Keratinocyte (primary cell): ENCODE measurements around the gene ATP5F1D. TPM values are rescaled to one million over a fixed set of nuclear protein-coding genes. Genes with fewer than 3 reads are reported as not detected.

ENCODE experiments used
- DNase-seq: peaks from one replicate; pipeline ENCODE4 v3.0.0-alpha.2; 2011; ENCODE audit warnings: low read depth, missing footprints, low spot score
- FAIRE-seq: peaks from 2 replicates; lab custom pipeline; 2011; peaks lifted over from hg19 to GRCh38; lab: Jason Lieb, UNC
- H2AFZ ChIP-seq: 2 replicates; pipeline ENCODE4 v1.6.0; 2012; ENCODE audit warnings: low read length, control low read depth, inconsistent platforms; ENCODE audit not compliant: control insufficient read depth
- H3K27ac ChIP-seq: 2 replicates; pipeline ENCODE4 v1.5.1; 2011; ENCODE audit warnings: low read length; ENCODE audit not compliant: control insufficient read depth, insufficient read depth
- H3K27me3 ChIP-seq: 3 replicates; pipeline ENCODE4 v1.6.0; 2011; ENCODE audit warnings: low read length; ENCODE audit not compliant: control insufficient read depth, insufficient read depth; ENCODE audit errors: extremely low read depth
- H3K36me3 ChIP-seq, 2 experiments: 2 replicates in 1 of 2; 3 replicates in 1 of 2; pipeline ENCODE4 v1.5.1; 2011; ENCODE audit warnings: low read length in 2 of 2, mild to moderate bottlenecking in 1 of 2; ENCODE audit not compliant: control insufficient read depth in 2 of 2, insufficient read depth in 2 of 2; ENCODE audit errors: extremely low read depth in 1 of 2
- H3K4me1 ChIP-seq: 3 replicates; pipeline ENCODE4 v1.5.1; 2011; ENCODE audit warnings: low read length; ENCODE audit not compliant: control insufficient read depth, insufficient read depth; ENCODE audit errors: extremely low read depth
- H3K4me2 ChIP-seq: 3 replicates; pipeline ENCODE4 v1.6.0; 2011; ENCODE audit warnings: low read depth, low read length; ENCODE audit not compliant: control insufficient read depth, insufficient read depth; ENCODE audit errors: extremely low read depth
- H3K4me3 ChIP-seq, 3 experiments: fragments of 200-600 bp in 1 of 3; sonication (generic) in 1 of 3; 2 replicates in 2 of 3; 3 replicates in 1 of 3; pipeline ENCODE4 v1.5.1; 2011 to 2016; ENCODE audit warnings: low read length in 3 of 3, mild to moderate bottlenecking in 3 of 3, control low read depth in 2 of 3, inconsistent platforms in 1 of 3, low read depth in 1 of 3, mixed read lengths in 1 of 3, mixed run types in 1 of 3, moderate library complexity in 1 of 3; ENCODE audit not compliant: control insufficient read depth in 2 of 3, insufficient read depth in 2 of 3; ENCODE audit errors: extremely low read depth in 1 of 3
- H3K79me2 ChIP-seq: 2 replicates; pipeline ENCODE4 v1.6.0; 2012; ENCODE audit warnings: low read length; ENCODE audit not compliant: control insufficient read depth, insufficient read depth
- H3K9ac ChIP-seq: 3 replicates; pipeline ENCODE4 v1.6.0; 2011; ENCODE audit warnings: low read length; ENCODE audit not compliant: control insufficient read depth, insufficient read depth; ENCODE audit errors: extremely low read depth
- H3K9me1 ChIP-seq: 3 replicates; pipeline ENCODE4 v1.6.0; 2011; ENCODE audit warnings: low read length; ENCODE audit not compliant: control insufficient read depth, insufficient read depth; ENCODE audit errors: extremely low read depth
- H3K9me3 ChIP-seq: 2 replicates; pipeline ENCODE4 v1.5.1; 2012; ENCODE audit warnings: low read depth, low read length; ENCODE audit not compliant: control insufficient read depth
- H4K20me1 ChIP-seq: 3 replicates; pipeline ENCODE4 v1.6.0; 2011; ENCODE audit warnings: low read length; ENCODE audit not compliant: control insufficient read depth, insufficient read depth; ENCODE audit errors: extremely low read depth
- CTCF ChIP-seq, 3 experiments: IDR thresholded peaks in 1 of 3; conservative IDR thresholded peaks in 1 of 3; optimal IDR thresholded peaks in 1 of 3; 2 replicates in 2 of 3; 3 replicates in 1 of 3; pipeline versions ENCODE3 to v1.5.1; 2011; ENCODE audit warnings: low read length in 3 of 3, mild to moderate bottlenecking in 3 of 3, moderate library complexity in 2 of 3, control low read depth in 1 of 3, inconsistent platforms in 1 of 3; ENCODE audit not compliant: insufficient read depth in 2 of 3; ENCODE audit errors: extremely low read depth in 1 of 3
- EZH2 ChIP-seq: IDR thresholded peaks from one replicate; pipeline ENCODE4 v1.6.1; 2012; ENCODE audit warnings: inconsistent platforms, mild to moderate bottlenecking, low read length, moderate library complexity
- dilution Hi-C: fragments of 300-500 bp; cut with MboI; formaldehyde crosslinking; loops from one replicate; pipeline ENCODE4 v1.7.0; 2020; ENCODE audit warnings: low sequenced_read_pairs; ENCODE audit not compliant: extremely low pct_ligation_motif_present
- polyA plus RNA-seq, 5 experiments: library from polyadenylated mRNA; depleted of rRNA in 3 of 5; stranded (reverse) in 3 of 5; stranded (forward) in 1 of 5; unstranded in 1 of 5; fragments of >200 nt; gene quantifications; 1 replicate in 1 of 5; 2 replicates in 3 of 5; 3 replicates in 1 of 5; pipeline versions ENCODE4 v1.2.1 to v1.2.3, GENCODE V29; 2011 to 2012; ENCODE audit warnings: missing spikeins in 2 of 5, low read depth in 1 of 5, low replicate concordance in 1 of 5

Gene ATP5F1D
- polyA plus RNA-seq, 1 donor (not counting 4 experiments of a cell fraction or from before 2014, with no cell fraction given) = 51.3 TPM

- dilution Hi-C loops = no loop called here
- Histone ChIP-seq H3K4me3 (no peak overlapping the region), H3K4me1 (peaks cover 15% of the 10 kb centered on the region), H4K20me1 (peaks cover 2% of the 10 kb centered on the region), H3K9ac (no peak overlapping the region), H3K36me3 (peaks cover 9 to 19% of the 10 kb centered on the region in 2 experiments), H3K79me2 (no peaks in the 10 kb centered on the region), H3K27ac (no peak overlapping the region), H3K4me2 (no peak overlapping the region), H2AFZ (no peak overlapping the region), H3K27me3 (no peaks in the 10 kb centered on the region), H3K9me3 (no peaks in the 10 kb centered on the region), H3K9me1 (no peaks in the 10 kb centered on the region)
- TF ChIP-seq EZH2 (no peak), CTCF (optimal IDR thresholded peaks at IDR 0.05 in 1 of 3, IDR thresholded peaks at IDR 0.05 in 1 of 3, conservative IDR thresholded peaks at IDR 0.05 in 1 of 3; ENCODE audit: extremely low read depth in 1 of 3, insufficient read depth in 2 of 3, low read length in 3 of 3) (no peak)
- DNase-seq (no peak), FAIRE-seq (no peak)
Measured at GRCh38 chr19:1229056-1229923, 12.3 kb upstream of the ATP5F1D start.

- Histone ChIP-seq H3K27ac (no peak overlapping the region), H3K9ac (no peak overlapping the region), H2AFZ (no peak overlapping the region), H3K27me3 (no peaks in the 10 kb centered on the region), H3K79me2 (no peaks in the 10 kb centered on the region), H3K4me3 (no peak overlapping the region), H3K9me3 (no peaks in the 10 kb centered on the region), H3K4me2 (no peak overlapping the region), H3K4me1 (peaks cover 15% of the 10 kb centered on the region), H3K9me1 (no peaks in the 10 kb centered on the region), H3K36me3 (peaks cover 9 to 22% of the 10 kb centered on the region in 2 experiments), H4K20me1 (peaks cover 2% of the 10 kb centered on the region)
- FAIRE-seq (no peak), DNase-seq (no peak)
- no peak for TF ChIP-seq EZH2
- no peak for TF ChIP-seq CTCF (optimal IDR thresholded peaks at IDR 0.05 in 1 of 3, IDR thresholded peaks at IDR 0.05 in 1 of 3, conservative IDR thresholded peaks at IDR 0.05 in 1 of 3; ENCODE audit: extremely low read depth in 1 of 3, insufficient read depth in 2 of 3, low read length in 3 of 3)
- dilution Hi-C loops = no loop called here
Measured at GRCh38 chr19:1229924-1230782, 11.4 kb upstream of the ATP5F1D start.
